Posterior vena cava (tissue), 2 donors: ENCODE data around the gene PLD3. TPM values are rescaled to one million over a fixed set of nuclear protein-coding genes. Genes with fewer than 3 reads are reported as not detected.
"Not testable (repeated sequence)": the region's sequence is repeated elsewhere in the genome, so short reads cannot be mapped to it uniquely, and the experiment has no call there.

ENCODE experiments used
- DNase-seq: peaks from one replicate; pipeline ENCODE4 v3.0.0-alpha.2; 2020; ENCODE audit warnings: low spot score
- intact Hi-C, 2 donors: fragments of 100-400 bp; cut with DNase I; formaldehyde crosslinking; loops; one replicate each; pipeline versions ENCODE4 v1.14.1 to v1.14.2; 2022 to 2023
- total RNA-seq, 2 donors: library from RNA; stranded (reverse); fragmentation: NEBNext Ultra II Directional; extraction: Animal tissue kit (Norgen Biotek cat#: 25700); gene quantifications; one replicate each; pipeline ENCODE4 v1.2.1, GENCODE V29; 2021
- donor health status: DM: yes; HTN: yes; CAD: no.
- donor health status: DM: yes; HTN: yes; CAD: no.

PLD3 gene
- total RNA-seq, 2 donors from 2014 or later = 153 to 281 TPM

DNA sequence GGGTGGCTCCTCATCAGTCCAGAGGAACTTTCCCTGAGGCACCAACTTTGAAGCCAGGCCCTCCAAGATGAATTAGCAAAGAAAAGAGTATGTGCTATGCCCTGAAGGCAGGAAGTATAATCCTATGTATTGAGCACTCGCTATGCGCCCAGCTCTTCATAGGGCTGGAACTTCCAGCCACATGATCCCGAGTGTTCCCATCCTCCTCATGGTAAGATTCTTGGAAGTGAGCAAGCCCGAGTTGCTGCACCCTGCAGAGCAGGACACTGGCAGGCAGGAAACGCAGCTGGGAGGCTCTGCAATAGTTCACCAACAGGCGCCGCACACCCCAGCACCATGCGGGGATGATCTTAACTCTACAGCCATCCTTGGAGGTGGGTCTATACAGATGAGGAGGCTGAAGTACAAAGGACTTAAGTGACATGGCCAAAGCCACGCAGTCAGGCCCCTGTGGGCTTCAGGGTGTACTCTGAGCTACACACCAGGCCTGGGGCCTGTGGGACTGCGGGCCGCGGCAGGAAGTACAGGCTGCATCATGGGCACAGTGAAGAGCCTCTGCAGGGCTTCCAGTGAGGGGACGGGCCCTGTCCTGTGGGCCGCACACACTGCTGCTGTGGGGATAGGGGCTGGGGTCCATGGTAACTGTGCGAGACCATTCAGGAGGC is 25.4 kb upstream of the PLD3 start:
- peak; percentile 53 for DNase-seq
- intact Hi-C loops = no loop called here

DNA sequence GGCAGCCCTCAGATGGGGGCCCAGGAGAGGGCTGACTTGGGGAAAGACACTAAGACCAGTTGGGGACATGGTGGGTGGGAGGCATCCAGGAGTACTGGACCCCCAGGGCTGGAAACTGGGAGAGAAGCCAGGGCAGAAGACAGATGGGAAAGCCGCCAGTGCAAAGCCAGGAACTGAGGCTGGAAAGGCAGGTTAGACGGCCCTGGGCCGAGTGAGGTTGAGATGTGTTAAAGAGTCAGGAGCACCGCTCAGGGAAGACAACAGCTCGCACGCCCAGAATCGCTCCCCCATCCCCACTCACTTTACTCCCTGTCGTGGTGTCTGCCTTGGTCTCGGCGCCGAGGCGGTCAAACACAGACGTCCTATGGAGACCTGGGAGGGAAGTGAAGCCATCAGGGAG is 24.8 kb upstream of the PLD3 start:
- peak; percentile 68 for DNase-seq
- intact Hi-C loops = no loop called here

DNA sequence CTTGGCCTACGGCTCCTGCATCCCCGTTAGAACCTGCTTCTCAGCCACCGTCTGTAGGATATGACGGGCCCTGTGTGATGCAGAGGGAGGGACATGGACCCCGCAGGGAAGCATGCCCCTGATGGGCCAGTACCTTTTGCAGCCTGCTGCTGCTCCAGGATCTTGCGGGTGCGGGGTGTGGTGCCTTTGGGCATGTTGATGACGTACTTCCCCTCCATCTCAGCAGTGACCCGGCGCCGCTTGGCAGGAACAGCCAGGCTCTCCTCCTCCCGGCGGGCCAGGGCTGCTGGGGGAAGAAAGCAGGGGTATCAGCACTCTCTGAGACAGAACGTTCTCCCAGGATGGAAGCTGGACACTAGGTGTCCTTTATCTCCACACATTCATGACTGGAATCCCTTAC is 22.3 kb upstream of the PLD3 start:
- intact Hi-C loops = no loop called here
- no peak for DNase-seq

DNA sequence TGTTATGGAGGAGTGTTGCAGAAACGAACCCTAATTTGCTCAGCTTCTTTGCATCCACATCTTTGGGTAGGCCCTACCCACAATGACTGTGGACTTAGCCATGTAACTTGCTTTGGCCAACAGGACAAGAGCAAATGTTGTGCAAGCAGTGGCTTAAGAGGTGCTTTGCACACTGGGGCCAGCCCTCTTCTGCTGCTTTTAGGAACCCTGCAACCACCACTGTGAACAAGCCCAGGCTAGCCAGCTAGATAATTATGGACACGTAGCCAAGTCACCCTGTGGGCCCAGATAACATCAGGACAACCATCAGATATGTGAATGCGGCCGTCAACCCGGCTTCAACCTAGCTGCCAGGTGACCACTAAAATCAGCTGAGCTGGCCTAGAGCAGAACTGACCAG is 17.4 kb upstream of the PLD3 start:
- intact Hi-C loops = no loop called here

DNA sequence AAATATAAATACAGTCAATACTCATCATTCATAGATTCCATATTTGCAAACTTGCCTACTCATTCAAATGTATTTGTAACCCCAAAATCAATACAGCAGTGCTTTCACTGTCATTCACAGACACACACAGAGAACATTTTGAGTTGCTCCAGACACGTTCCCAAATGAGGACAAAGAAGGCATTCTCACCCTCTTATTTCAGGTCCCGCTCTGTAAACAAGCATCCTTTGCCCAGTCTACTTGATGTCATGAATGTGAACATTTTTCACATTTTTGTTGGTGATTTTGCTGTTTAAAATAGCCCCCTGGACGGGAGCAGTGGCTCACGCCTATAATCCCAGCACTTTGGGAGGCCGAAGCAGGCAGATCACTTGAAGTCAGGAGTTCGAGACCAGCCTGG is 15.8 kb upstream of the PLD3 start:
- intact Hi-C loops = no loop called here
- no peak for DNase-seq

More for the DNA sequence above, 17.4 kb upstream of the PLD3 start:
- no peak for DNase-seq

DNA sequence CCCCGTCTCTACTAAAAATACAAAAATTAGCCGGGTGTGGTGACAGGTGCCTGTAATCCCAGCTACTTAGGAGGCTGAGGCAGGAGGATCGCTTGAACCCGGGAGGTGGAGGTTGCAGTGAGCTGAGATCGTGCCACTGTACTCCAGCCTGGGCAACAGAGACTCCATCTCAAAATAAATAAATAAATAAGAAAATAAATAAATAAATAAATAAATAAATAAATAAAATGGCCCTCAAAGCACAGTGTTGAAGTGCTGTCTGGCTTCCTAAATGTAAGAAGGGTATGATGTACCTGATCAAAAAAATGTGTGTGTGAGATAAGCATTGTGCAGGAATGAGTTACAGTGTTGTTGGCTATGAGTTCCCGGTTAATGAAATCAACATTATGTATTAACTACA is 15.4 kb upstream of the PLD3 start:
- intact Hi-C loops, DNase-seq: not testable (repeated sequence)

DNA sequence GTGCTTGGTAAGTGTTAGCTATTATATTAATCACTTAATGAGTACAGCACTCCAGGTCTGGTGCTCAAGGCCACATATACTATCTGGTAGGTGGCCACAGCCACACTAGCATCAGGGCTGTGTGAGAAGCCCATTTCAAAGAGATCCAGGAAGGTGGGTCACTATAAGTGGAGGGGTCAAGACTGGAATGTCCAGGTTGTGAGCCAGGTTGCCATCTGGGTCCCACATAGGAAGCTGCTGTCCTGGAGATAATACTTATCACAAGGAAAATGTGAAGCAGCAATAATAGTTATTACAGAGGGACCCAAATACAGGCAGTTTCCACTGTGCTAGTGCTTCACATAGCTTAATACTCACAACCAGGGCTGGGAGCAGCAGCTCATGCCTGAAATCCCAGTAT is 13.4 kb upstream of the PLD3 start:
- no peak for DNase-seq

DNA sequence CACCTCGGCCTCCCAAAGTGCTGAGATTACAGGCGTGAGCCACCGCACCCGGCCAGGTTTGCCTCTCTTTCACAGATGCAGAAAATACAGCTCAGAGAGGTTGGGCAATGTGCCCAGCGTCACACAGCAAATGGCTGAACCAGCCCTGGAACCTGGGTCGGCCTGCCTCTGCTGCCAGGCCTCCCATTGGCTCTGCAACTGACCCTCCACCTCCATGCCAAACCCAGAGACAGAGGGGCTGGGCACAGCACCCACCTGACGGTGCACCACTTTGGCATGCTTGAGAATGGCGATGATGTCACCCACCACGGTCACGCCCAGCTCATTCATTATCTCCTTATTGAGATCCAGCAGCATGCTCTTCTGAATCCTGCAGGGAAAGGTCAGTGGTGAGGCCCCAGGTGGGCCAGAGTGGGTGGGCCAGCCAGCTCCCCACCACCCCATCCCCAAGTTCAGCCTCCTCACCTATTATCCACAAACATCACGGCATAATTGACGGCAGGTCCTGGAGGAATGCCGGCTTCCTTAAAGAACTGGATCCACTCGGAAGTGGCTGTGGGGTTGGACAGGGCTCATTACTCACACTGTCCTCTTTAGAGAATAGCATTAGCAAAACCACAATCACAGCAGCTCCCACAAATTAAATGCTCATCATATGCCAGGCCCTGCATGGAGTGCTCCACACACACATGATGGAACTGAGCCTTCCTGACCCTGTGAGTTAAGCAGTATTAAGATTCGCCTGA is 12.5 kb upstream of the PLD3 start:
- intact Hi-C loops = loop anchor here in 1 of 2 donors (2.0 kb wide), 1 partner anchor 29 kb away; no protein-coding TSS in a partner anchor
- DNase-seq = no peak

More for the DNA sequence above, 13.4 kb upstream of the PLD3 start:
- intact Hi-C loops = no loop called here

DNA sequence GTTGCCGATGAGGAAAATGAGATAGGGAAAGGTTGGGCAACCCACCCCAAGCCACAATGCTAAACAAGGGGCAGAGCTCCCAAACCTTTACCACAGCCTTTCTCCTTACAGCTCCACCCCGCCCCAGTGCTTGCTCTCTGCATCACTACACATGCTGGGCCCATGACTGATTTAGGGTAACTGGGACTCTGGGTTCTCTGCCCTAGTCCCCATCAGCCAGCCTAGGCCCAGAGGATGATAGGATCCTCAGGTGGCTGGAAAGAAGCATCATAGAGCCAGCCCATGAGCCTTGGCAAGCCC is 11.9 kb upstream of the PLD3 start:
- intact Hi-C loops = loop anchor here in 1 of 2 donors (2.0 kb wide), 1 partner anchor 30 kb away; no protein-coding TSS in a partner anchor
- DNase-seq = no peak

DNA sequence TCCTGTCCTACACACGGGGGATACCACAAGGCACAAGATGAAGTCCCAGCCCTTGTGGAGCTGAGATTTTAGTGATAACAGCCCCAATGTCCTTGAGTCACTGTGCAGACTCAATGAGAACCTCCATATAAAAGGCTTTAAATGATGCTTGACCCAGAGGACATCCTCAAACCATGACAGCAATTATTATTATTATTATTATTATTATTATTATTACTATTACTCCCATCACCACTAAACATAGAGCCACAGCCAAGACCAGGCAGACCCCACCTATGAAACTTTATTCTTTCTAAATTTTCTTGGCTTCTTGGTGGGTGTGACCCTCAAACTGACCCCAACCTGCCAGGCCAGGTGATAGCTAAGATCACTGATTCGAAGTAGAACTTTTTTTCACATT is 11.4 kb upstream of the PLD3 start:
- DNase-seq = no peak
- intact Hi-C loops = loop anchor here in 1 of 2 donors (2.0 kb wide), 1 partner anchor 30 kb away; no protein-coding TSS in a partner anchor

DNA sequence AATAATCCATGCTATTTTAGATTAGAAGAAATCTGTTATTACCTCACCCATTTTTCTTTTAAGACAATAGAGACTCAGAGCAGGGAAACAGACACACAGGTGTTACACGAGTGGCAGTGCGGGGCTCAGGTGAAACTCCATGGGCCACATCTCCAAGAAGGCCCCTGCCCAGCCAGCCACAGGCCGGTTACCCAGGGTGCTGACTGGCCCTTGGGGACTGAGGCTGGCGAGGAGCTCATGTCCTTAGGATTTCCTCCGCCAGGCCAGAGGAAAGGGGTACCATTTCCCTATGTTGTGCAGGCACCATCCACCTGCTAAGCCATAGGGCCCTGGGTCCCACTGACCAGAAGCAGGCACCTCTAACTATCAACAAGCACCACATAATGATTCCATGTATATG is 10.9 kb upstream of the PLD3 start:
- no peak for DNase-seq
- intact Hi-C loops = loop anchor here in 1 of 2 donors (2.0 kb wide), 1 partner anchor 31 kb away; no protein-coding TSS in a partner anchor

DNA sequence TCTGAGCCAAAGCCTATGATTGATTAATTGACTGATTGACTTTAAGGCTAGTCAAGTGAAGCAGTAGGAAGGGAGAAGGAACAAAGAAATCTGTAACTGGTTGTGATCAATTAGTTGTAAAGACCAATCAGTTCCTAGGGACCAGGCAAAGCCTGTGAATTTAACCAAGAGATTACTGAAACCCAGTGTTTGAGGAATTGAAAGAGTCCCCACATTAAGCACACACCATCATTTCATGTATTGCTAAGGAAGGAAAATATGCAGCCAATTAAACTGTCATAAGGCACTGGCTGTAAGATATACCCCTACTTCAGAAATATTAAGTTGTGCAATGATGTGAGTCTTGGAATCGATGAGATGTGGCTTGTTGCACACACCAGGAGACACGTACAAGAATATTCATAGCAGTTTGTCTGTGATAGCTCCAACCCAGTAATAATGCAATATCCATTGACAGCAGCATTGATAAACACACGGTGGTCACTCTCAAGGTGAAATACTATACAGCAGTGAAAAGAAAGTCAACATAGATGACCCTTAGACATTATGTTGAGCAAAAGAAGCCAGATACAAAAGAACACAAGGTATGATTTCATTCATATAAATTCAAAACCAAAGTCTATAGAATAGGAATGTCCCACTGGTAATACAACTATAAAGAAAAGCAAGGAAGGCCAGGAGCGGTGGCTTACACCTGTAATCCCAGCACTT is 9.3 kb upstream of the PLD3 start:
- intact Hi-C loops = no loop called here
- no peak for DNase-seq

DNA sequence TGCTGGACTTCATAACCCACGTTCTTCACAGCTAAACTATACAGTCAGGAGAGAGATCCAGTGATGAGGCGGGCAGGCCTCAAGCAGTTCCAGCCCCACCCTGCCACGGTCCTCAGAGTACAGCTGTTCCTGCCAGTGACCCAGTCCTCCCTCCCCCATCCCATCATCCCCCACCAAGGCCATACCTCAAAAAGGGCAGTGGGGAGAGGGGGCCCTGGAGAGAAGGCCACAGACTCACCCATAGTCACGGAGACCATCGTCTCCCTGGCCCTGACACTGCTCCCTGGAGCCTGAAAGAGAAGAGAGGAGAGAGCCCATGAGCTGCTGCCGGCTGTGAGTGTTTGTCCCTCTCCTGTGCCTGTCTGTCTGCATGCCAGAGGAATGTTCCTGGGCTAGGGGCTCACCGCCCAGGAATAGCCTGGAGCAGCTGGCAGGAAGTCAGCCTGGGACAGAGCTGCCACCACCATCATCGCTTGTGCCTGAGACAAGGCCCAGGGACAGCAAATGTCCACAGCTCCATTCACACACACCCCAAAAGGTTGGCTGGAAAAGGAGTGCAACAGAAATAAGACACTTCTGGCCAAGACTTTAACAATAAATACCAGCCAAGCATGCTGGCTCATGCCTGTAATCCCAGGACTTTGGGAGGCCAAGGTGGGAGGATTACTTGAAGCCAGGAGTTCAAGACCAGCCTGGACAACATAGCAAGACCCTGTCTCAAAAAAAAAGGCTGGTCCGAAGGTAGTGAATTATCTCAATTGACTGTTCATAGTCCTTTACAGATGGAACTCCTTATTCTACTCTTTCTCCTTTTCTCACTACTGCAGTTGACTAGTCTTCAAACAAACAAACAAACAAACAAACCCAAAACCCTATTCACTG is 6.7 kb upstream of the PLD3 start:
- DNase-seq = no peak
- intact Hi-C loops = loop anchor here in 1 of 2 donors (10.0 kb wide), 1 partner anchor 103 kb away; the partner anchor contains the start of gene SERTAD3

DNA sequence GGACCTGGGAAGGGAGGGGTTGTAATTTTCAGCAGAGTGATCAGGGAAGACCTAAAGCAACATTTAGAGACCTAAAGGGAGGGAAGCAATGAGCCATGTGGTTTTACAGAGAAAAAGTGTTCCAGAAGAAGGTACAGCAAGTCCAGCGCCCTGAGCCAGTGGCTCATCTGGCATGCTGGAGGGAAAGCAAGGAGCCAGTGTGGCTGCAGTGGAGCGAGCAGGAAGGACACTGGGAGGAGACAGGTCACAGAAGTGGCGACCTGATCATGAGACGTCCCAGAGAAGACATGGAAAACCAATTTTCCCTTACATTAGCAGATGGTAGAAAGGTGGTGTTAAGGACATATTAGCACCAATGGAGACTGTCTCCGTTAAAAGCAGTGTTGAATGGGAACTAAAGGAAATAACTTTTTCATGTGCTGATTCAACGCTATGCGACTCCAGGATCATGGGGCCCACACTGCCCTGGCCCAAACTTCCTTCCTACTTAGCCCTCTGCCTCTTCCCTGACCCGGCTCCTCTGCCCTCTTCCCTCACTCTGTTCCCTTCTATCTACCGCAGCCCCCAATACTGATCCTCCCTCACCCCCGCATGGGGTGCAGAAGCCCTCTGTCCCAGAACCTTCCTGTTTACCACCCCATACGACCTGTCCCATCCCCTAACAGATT is 5.7 kb upstream of the PLD3 start:
- intact Hi-C loops = loop anchor here in 1 of 2 donors (10.0 kb wide), 1 partner anchor 102 kb away; the partner anchor contains the start of gene SERTAD3
- DNase-seq = no peak

DNA sequence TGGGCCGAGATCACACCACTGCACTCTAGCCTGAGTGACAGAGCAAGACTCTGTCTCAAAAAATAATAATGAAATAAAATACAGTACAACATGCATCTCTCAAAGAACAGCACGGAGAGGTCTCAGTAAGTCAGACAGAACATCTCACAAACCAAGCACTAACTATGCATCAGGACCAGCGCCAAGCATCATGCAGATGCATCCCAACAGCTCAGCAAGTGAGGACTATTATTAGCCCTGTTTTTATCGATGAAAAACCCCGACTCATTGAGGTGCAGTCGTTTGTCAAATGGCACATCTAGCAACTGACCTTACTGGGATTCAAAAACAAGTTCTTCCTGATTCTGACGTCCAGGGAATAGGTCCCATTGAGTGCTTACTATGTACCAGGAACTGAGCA is 4.1 kb upstream of the PLD3 start:
- intact Hi-C loops = loop anchor here in 1 of 2 donors (10.0 kb wide), 1 partner anchor 100 kb away; the partner anchor contains the start of gene SERTAD3
- no peak for DNase-seq

DNA sequence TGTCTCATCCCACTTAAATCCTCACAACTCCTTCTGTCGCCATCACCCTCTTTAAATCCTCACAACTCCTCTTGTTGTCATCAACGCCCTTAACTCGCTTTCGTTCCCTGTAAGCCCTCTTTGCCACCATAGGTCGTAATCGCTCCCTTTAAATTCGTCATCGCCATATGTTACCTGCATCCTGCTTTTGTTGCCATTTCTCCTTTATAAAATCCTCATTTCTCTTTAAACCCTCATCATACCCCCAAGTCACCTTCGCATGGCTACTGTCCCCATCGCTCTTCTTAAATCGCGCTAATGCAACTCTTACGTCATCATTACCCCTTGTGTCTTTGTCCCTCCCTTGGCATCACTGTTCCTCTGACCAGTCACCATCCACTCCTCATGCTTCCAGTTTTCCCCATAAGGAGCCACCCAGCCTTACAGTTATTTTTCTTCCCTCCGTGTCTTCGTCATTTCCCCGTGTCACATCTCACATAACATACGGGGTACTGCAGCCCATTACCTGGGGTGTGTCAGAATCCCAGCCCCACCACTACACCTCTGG is 539 bp downstream of the PLD3 start:
- DNase-seq = no peak
- intact Hi-C loops = loop anchor here in 1 of 2 donors (10.0 kb wide), 1 partner anchor 96 kb away; the partner anchor contains the start of gene SERTAD3

DNA sequence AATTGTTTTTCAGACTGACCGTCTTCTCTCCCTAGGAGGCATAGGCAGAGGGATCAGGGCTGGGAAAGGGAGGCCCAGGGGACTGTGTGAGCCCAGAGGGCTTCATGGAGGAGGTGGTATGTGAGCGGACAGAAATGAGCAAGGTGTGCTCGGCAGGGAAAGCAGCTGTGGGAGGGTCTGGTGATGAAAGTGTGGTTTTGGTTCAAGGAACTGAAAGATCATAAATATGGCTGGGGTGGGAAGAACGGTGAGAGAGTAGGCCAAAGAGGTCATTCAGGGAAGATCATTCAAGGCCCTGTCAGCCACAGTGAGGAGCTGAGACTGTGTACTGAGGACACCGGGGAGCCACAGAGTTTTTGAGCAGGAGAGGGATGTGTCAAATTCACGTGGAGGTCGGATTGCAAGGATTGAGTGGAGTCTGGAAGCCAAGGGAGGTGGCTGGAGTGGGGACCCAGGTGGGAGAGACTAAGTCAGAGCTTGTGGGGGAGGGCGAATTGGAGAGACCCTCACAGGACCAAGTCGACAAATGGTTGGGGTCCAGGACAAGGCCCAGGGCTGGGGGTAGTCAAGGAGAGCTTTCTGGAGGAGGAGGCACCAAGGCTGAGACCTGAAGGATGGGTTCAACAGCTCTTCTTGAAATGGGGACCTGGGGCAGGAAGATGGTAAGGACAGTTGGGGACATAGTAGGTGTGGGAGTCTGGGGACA is 7.6 kb downstream of the PLD3 start:
- intact Hi-C loops = no loop called here
- no peak for DNase-seq
